Measurements from ENCODE around the gene MAML2.

DNA sequence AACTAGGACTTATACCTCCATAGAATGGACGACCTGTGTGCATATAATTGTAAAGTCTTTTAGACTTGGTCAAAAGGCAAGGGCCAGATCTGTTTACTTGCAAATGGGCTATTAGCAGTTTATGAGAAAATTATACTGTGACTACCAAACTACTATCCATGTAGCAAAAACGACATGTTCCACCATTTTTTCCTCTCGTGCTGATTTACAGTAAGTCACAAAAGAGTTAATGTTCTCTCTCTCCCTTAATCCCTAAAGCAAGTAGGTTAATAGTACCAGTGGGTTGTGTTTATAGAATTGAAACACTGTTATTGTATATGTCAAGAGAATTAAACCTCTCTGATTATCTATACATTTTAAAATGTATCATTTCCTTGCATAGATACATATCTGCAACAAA is 147.3 kb downstream of the MAML2 start:
- TF ChIP-seq CTCF (IDR thresholded peaks at IDR 0.05) (no peak), EZH2 (IDR thresholded peaks at IDR 0.05) (no peak), EZH2phosphoT487 (IDR thresholded peaks at IDR 0.05) (no peak)

All from neural progenitor cell (in vitro differentiated cells).